GM23338 (cell line): ENCODE results near the gene GCLM. TPM values are rescaled to one million over a fixed set of nuclear protein-coding genes. Genes with fewer than 3 reads are reported as not detected.
"Not testable (repeated sequence)": the region's sequence is repeated elsewhere in the genome, so short reads cannot be mapped to it uniquely, and the experiment has no call there.

Experiments used
- ATAC-seq: fragments of 200-7000 bp; cut with Tn5 transposase; 3 replicates; pipeline ENCODE4 v1.9.1; 2020
- DNase-seq: peaks from one replicate; pipeline ENCODE4 v3.0.0-alpha.2; 2015; ENCODE audit warnings: low spot score
- H2AFZ ChIP-seq: fragments of 200-600 bp; sonication (generic); 2 replicates; pipeline ENCODE4 v1.8.0; 2016; ENCODE audit warnings: antibody characterized with exemption, mild to moderate bottlenecking, moderate library complexity
- H3F3A ChIP-seq: fragments of 200-600 bp; sonication (generic); replicated peaks from 2 replicates; pipeline ENCODE4 v1.8.0; 2017; ENCODE audit warnings: antibody characterized with exemption, mixed run types, low read depth
- H3K27ac ChIP-seq: fragments of 200-600 bp; sonication (generic); 2 replicates; pipeline ENCODE4 v1.6.1; 2016; ENCODE audit warnings: low read depth
- H3K27me3 ChIP-seq: fragments of 200-600 bp; sonication (generic); 2 replicates; pipeline ENCODE4 v1.8.0; 2016; ENCODE audit warnings: mild to moderate bottlenecking, mixed run types, moderate library complexity; ENCODE audit not compliant: insufficient read depth
- H3K36me3 ChIP-seq: fragments of 200-600 bp; sonication (generic); 2 replicates; pipeline ENCODE4 v1.8.0; 2016; ENCODE audit warnings: mild to moderate bottlenecking; ENCODE audit not compliant: insufficient read depth
- H3K4me1 ChIP-seq: fragments of 200-600 bp; sonication (generic); 2 replicates; pipeline ENCODE4 v1.8.0; 2016; ENCODE audit warnings: mild to moderate bottlenecking, moderate library complexity; ENCODE audit not compliant: insufficient read depth
- H3K4me2 ChIP-seq: fragments of 200-600 bp; sonication (generic); 2 replicates; pipeline ENCODE4 v1.7.1; 2017; ENCODE audit warnings: mixed run types
- H3K4me3 ChIP-seq: fragments of 200-600 bp; sonication (generic); 2 replicates; pipeline ENCODE4 v1.6.1; 2016; ENCODE audit warnings: mixed run types
- H3K79me2 ChIP-seq: fragments of 200-600 bp; sonication (generic); replicated peaks from 2 replicates; pipeline ENCODE4 v1.8.0; 2017; ENCODE audit warnings: mild to moderate bottlenecking; ENCODE audit not compliant: insufficient read depth
- H3K9me2 ChIP-seq: fragments of 200-600 bp; sonication (generic); 2 replicates; pipeline ENCODE4 v1.8.0; 2017; ENCODE audit not compliant: insufficient read depth
- H4K20me1 ChIP-seq: fragments of 200-600 bp; sonication (generic); replicated peaks from 2 replicates; pipeline ENCODE4 v1.8.0; 2017; ENCODE audit warnings: mild to moderate bottlenecking; ENCODE audit not compliant: insufficient read depth
- H3K27ac Mint-ChIP-seq: 2 replicates; pipeline ENCODE4 v1.8.0; 2020; ENCODE audit warnings: inconsistent platforms, mild to moderate bottlenecking, moderate library complexity, mixed read lengths
- H3K27me3 Mint-ChIP-seq: 3 replicates; pipeline ENCODE4 v1.8.0; 2022; ENCODE audit warnings: low read depth, mild to moderate bottlenecking, moderate library complexity, mixed read lengths, inconsistent platforms; ENCODE audit not compliant: insufficient read depth, poor library complexity
- H3K36me3 Mint-ChIP-seq: 3 replicates; pipeline ENCODE4 v1.8.0; 2021; ENCODE audit warnings: low read depth, mild to moderate bottlenecking, inconsistent platforms, moderate library complexity, mixed read lengths
- H3K4me1 Mint-ChIP-seq: 3 replicates; pipeline ENCODE4 v1.8.0; 2020; ENCODE audit warnings: mild to moderate bottlenecking, inconsistent platforms, mixed read lengths
- H3K4me3 Mint-ChIP-seq: 3 replicates; pipeline ENCODE4 v1.8.0; 2021; ENCODE audit warnings: moderate library complexity, mild to moderate bottlenecking, inconsistent platforms, mixed read lengths
- H3K9me3 Mint-ChIP-seq: 3 replicates; pipeline ENCODE4 v1.8.0; 2020; ENCODE audit warnings: moderate library complexity, mild to moderate bottlenecking, inconsistent platforms, mixed read lengths
- CREB1 ChIP-seq: fragments of 250-450 bp; sonication (Bioruptor Pico); IDR thresholded peaks from 2 replicates; pipeline ENCODE4 v1.5.0; 2020; ENCODE audit warnings: low read depth, mild to moderate bottlenecking, moderate library complexity
- ETS1 ChIP-seq: IDR thresholded peaks from 2 replicates; pipeline ENCODE4 v1.6.1; 2016; ENCODE audit warnings: antibody characterized with exemption
- EZH2 ChIP-seq: fragments of 200-600 bp; sonication (generic); IDR thresholded peaks from one replicate; pipeline ENCODE4 v1.8.0; 2017; ENCODE audit warnings: antibody characterized with exemption, mild to moderate bottlenecking, low read depth; ENCODE audit not compliant: unreplicated experiment
- EZH2phosphoT487 ChIP-seq: fragments of 200-600 bp; sonication (generic); IDR thresholded peaks from one replicate; pipeline ENCODE4 v1.8.1; 2018; ENCODE audit warnings: antibody characterized with exemption; ENCODE audit not compliant: unreplicated experiment
- JUNB ChIP-seq: IDR thresholded peaks from one replicate; pipeline ENCODE4 v1.6.1; 2016; ENCODE audit warnings: antibody characterized with exemption; ENCODE audit not compliant: unreplicated experiment
- NANOG ChIP-seq: IDR thresholded peaks from 2 replicates; pipeline ENCODE4 v1.6.1; 2016; ENCODE audit warnings: antibody characterized with exemption, borderline replicate concordance
- POLR2AphosphoS5 ChIP-seq: IDR thresholded peaks from 2 replicates; pipeline ENCODE4 v1.6.1; 2016; ENCODE audit warnings: antibody characterized with exemption, low read depth
- REST ChIP-seq: IDR thresholded peaks from one replicate; pipeline ENCODE4 v1.6.1; 2018; ENCODE audit warnings: antibody characterized with exemption; ENCODE audit not compliant: unreplicated experiment
- ZNF114 ChIP-seq: fragments of 250-450 bp; sonication (Bioruptor Pico); IDR thresholded peaks from 2 replicates; pipeline ENCODE4 v1.5.0; 2020; ENCODE audit warnings: mild to moderate bottlenecking, moderate library complexity
- polyA plus RNA-seq: library from polyadenylated mRNA; unstranded; fragments of >200 nt; fragmentation: Nextera tagmentation; extraction: Ambion mirVana; gene quantifications from 2 replicates; pipeline ENCODE4 v1.2.1, GENCODE V29; 2016
- total RNA-seq: library from RNA; depleted of rRNA; stranded (reverse); fragments of >200 nt; shearing (Covaris generic); gene quantifications from 2 replicates; pipeline ENCODE4 v1.2.3, GENCODE V29; 2014

GCLM gene
- total and polyA plus RNA-seq, 2 experiments from 2014 or later, result 10.4 to 12.8 TPM

- H3K4me3 Mint-ChIP-seq, result no peak overlapping the region
- Histone ChIP-seq H4K20me1 (peaks cover 7% of the 10 kb centered on the region; the same call in 1 of the 2 replicates), H2AFZ (no peak overlapping the region), H3K9me2 (no peaks in the 10 kb centered on the region), H3F3A (0 out of 2 replicates have a peak, but pooled peaks cover 2% of the 10 kb centered on the region), H3K79me2 (no peaks in the 10 kb centered on the region), H3K4me1 (no peaks in the 10 kb centered on the region), H3K36me3 (peaks cover 54% of the 10 kb centered on the region), H3K27ac (no peak overlapping the region), H3K27me3 (no peaks in the 10 kb centered on the region), H3K4me2 (no peak overlapping the region), H3K4me3 (no peak overlapping the region)
- H3K27me3 Mint-ChIP-seq, result no peaks in the 10 kb centered on the region
- DNase-seq, result no peak
- no peaks in the 10 kb centered on the region for H3K9me3 Mint-ChIP-seq
- no peak for TF ChIP-seq REST
- no peak for TF ChIP-seq ZNF114 (CRISPR knock-in tag)
- no peak for TF ChIP-seq EZH2
- no peak for TF ChIP-seq JUNB
- no peak for TF ChIP-seq EZH2phosphoT487
- H3K4me1 Mint-ChIP-seq, result no peaks in the 10 kb centered on the region
- ATAC-seq, result no peak
- H3K36me3 Mint-ChIP-seq, result peaks cover 69% of the 10 kb centered on the region
- no peak overlapping the region for H3K27ac Mint-ChIP-seq
These were observed 39.6 kb downstream of the GCLM start for GRCh38 chr1:93869653-93870052.

- peaks cover 57% of the 10 kb centered on the region for H3K36me3 Mint-ChIP-seq
These were observed 40.7 kb downstream of the GCLM start for GRCh38 chr1:93868492-93868891.

GRCh38 chr1:93865253-93865652 is 44.0 kb downstream of the GCLM start:
- Mint-ChIP-seq H3K27me3 (no peaks in the 10 kb centered on the region), H3K4me1 (no peaks in the 10 kb centered on the region; the same call in 2 of the 3 replicates), H3K36me3 (peaks cover 28% of the 10 kb centered on the region), H3K27ac (no peak overlapping the region), H3K9me3 (no peaks in the 10 kb centered on the region), H3K4me3 (no peak overlapping the region)
- Histone ChIP-seq H2AFZ (no peak overlapping the region), H3K4me2 (no peak overlapping the region), H3K9me2 (0 out of 2 replicates have a peak, but pooled peaks cover 2% of the 10 kb centered on the region), H3F3A (no peaks in the 10 kb centered on the region), H3K4me1 (no peaks in the 10 kb centered on the region), H3K79me2 (no peaks in the 10 kb centered on the region), H3K27me3 (no peaks in the 10 kb centered on the region), H3K4me3 (no peak overlapping the region), H3K27ac (no peak overlapping the region), H4K20me1 (no peaks in the 10 kb centered on the region), H3K36me3 (peaks cover 14% of the 10 kb centered on the region)
- DNase-seq (no peak), ATAC-seq (no peak)
- TF ChIP-seq EZH2 (no peak), REST (no peak), JUNB (no peak), ETS1 (no peak), CREB1 (CRISPR knock-in tag) (no peak), POLR2AphosphoS5 (no peak), EZH2phosphoT487 (no peak), NANOG (no peak)

More at GRCh38 chr1:93868492-93868891, 40.7 kb downstream of the GCLM start:
- H3K27ac ChIP-seq, H3K4me1 Mint-ChIP-seq, H3K79me2 ChIP-seq, DNase-seq, H3K27me3 ChIP-seq, H3K4me1 ChIP-seq, H2AFZ ChIP-seq, H3K4me3 ChIP-seq, H4K20me1 ChIP-seq, H3K9me2 ChIP-seq, H3K4me3 Mint-ChIP-seq, H3K27me3 Mint-ChIP-seq, ATAC-seq, H3K27ac Mint-ChIP-seq, H3K4me2 ChIP-seq, H3F3A ChIP-seq, H3K9me3 Mint-ChIP-seq: not testable (repeated sequence)
- H3K36me3 ChIP-seq, result peaks cover 45% of the 10 kb centered on the region
